ENCODE results near the gene PRDM12.

The PRDM12 gene

DNA sequence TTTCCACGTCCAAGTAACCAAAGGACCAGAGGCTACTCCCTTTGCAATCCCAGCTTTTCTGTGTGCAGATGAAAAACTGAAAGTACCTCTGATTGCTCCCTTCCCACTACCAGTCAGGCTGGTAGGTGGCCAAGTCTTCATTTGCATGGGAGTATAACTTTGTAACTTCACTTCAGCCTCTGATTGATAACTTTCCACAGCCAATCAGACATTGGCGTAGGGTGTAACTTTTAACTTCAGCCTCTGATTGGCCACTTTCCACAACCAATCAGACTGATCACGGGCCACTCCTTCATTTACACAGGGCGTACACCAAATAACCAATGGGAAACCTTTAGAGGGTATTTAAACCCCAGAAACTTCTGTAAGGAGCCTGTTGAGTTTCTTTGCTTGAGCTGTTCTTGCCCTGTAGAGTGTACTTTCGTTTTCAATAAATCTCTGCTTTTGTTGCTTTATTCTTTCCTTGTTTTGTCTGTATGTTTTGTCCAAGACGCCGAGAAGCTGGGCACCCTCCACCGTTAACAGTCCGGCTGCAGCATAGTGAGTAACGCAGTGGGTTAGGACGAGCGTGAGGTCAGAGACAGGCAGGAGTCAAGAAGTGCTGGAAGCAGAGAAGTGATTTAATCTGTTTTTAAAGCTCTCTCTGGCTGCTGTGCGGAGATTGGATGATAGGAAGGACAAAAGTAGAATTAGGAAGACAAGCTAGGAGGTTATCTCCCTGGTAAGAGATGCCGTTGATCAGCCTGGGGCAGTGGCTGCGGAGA, 25.7 kb downstream of the PRDM12 start:
- peak; percentile 94 for DNase-seq (ENCODE audit: low spot score)

- DNase-seq (ENCODE audit: low spot score) = no peak
Measured at GRCh38 chr9:130692321-130692720, 27.9 kb downstream of the PRDM12 start.

DNA sequence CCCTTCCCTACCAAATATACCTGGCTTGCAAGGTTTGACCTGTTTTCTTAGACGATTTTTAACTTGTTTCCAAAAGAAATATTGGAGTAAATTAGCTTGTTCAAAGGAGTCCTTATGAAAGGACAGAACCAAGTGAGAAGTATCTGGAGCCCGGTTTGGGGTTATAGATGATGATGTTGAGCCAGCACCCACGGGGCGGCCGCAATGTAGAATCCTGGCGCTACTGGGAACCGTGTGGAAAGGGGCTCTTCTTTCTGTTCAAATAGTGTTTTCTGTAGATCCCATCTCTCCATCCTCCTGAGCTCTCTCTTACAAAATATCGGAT, 28.7 kb downstream of the PRDM12 start:
- no peak for DNase-seq (ENCODE audit: low spot score)

DNA sequence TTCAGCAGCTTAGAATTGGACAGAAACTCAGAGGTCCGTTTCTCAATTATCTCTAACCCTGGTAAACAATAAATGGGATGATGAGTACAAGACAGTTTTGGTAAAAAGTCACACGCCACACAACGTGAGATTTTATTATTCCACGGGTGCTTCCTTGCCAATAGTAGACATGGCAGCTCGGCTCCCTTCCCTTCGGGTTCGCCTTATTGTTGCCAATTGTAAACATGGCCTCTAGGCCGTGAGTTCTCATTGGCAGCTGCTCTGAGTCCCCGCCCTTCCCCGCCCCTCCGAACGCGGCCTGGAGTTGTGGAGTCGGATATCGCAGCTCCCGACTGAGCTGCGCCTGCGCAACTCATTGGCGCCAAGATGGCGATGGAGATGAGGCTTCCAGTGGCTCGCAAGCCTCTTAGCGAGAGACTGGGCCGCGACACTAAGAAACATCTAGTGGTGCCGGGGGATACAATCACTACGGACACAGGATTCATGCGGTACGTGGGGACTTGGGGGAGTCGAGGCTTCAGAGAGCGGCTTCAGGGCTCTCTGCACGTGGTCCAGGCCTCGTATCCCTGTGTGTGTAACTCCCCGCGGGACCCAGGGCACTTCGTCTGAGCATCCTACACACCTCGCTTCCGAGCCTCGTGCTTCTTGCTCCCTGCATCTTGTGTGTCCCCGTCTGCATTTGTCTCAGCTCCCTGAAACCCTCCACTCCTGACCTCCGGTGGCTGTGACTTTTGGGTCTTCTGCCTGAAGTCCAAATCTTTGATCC, 29.2 kb downstream of the PRDM12 start, which contains the start of gene EXOSC2:
TSS of gene EXOSC2 (plus strand) at position 355 of the 766 bp plus-strand sequence. CDS start at position 367, 12 bp downstream.
- peak; percentile 99 for DNase-seq (ENCODE audit: low spot score)

GRCh38 chr9:130694205-130694604, 29.8 kb downstream of the PRDM12 start:
- no peak for DNase-seq (ENCODE audit: low spot score)

DNA sequence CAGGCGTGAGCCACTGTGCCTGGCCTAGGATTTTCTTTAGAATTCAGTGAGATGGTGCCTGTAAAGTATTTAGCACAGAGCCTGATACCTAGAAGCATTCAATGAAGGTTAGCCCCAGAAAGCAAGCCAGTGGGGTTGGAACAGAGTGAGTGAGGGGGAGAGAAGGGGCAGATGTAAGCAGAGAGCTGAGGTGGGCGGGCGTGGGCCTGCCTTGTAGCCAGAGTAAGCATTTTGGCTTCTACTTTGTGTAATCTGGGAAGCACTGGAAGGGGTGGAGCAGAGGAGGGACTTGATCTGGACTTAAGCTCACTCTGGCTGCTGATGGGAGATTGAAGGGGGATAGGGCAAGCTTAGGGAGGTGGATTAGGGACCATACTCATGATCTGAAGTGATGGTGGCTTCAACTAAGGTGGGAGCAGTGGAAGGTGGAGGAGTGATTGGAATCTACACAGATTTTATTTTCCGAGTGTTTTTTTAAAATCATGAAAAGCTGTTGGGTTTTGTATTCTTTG, 31.8 kb downstream of the PRDM12 start:
- no peak for DNase-seq (ENCODE audit: low spot score)

GRCh38 chr9:130696996-130697395, 32.6 kb downstream of the PRDM12 start:
- DNase-seq (ENCODE audit: low spot score) = no peak

- no peak for DNase-seq (ENCODE audit: low spot score)
Measured at GRCh38 chr9:130698514-130698913, 34.1 kb downstream of the PRDM12 start.

GRCh38 chr9:130699047-130699446, 34.7 kb downstream of the PRDM12 start:
- no peak for DNase-seq (ENCODE audit: low spot score)

DNA sequence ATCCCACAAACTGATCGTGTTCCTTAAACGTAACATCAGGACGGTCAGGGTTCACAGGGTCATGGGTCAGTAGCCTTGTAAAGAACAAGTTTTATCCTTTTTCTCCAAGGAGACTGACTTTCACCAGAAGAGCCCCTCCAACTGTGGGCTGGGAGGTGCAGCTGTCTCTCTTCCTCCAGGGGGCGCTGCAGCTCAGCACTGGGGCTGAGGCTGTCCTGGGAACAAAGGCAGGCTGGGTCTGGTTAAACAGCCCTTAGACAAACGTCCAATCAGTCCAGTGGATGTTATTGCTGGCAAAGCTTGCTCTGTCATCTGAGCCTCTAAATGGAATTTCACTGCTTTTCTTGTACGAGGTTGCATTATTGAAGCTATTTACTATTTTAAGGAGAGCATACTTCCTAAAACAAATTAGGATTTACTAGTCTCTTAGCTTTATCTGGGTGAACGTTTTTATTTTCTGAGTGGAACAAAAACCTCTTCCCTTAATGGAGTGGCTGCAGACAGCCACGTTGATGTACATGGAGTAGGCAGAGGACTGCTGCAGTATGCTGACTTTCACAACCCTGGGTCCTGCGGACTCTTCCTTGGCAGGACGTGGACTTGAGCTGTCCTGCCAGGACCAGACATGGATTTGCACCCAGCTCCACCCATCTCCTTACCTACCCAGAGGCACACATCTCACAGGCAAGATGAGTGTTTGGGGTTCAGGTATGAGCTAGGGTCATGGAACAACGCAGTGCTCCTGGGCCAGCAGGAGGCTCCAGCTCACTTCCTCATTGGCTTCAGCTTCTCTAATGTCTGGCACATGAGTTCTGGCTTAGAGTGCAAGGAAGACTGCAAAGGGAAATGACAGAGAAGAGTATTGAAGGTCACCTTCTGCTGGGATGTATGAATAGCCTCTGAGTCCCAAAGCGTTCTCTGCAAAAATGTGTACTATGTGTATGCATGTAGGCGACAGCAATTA, 36.9 kb downstream of the PRDM12 start:
- peak; percentile 80 for DNase-seq (ENCODE audit: low spot score)

DNA sequence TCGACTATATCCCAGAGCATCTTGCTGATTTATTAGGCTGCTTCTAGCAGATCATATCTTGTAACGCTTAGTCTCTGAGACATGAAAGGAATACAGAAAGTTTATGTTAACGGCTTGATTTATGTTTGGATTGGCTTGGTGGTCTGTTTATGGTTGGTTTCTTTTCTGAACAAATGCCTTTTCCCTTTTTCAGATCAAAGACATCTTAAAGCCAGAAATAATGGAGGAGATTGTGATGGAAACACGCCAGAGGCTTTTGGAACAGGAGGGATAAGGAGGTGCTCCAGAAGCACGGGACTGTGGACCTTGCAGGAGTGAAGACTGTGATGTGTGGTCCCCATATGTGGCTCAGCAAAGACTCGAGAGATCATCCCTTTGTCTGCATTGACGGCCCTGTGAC, 39.1 kb downstream of the PRDM12 start:
- DNase-seq (ENCODE audit: low spot score) = no peak

DNA sequence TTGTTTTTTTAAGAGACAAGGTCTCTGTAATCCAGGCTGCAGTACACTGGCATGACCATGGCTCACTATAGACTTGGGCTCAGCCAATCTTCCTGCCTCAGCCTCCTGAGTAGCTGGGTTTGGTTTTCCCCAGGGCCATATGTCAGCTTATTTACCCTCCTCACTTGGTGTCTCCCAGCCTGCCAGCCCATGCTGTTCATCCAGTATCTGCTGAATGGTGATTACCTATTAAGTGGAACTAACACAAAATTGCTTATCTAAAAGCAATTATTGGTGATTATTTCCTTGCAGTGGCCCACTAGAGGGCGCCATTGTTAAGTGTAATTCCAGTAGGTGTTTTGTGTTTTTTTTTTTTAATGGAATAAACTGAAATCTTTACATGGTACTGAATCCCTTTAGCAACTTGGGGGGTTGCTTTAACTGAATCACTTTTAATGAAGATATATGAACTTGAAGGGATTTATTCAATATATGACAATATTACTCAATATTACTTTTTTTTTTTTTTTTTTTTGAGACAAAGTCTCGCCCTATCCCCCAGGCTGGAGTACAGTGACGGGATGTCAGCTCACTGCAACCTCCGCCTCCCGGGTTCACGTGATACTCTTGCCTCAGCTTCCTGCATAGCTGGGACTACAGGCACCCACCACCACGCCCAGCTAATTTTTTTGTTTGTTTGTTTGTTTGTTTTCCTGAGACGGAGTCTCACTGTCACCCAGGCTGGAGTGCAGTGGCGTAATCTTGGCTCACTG, 43.0 kb downstream of the PRDM12 start:
- peak; percentile 40 for DNase-seq (ENCODE audit: low spot score)

DNA sequence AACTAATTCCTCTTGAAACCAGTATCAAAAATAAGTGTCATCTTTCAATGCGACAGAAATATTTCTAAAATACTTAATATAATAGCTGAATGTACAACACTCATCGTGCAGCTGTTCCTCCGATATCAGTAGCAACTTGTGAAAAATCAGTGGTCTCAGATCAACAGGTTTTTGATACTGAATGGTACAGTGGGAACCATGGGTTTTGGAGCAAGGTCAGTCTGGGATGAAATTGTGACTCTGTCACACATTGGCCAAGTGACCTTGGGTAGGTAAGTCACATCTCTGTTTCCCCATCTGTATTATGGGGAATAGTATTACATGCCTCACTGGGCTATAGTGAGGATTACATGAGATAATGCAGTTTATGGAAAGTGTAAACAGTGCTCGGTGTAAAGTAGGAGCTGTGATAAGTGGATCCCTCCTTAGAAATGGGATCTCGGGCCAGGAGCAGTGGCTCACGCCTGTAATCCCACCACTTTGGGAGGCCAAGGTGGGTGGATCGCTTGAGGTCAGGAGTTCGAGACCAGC, 46.5 kb downstream of the PRDM12 start:
- DNase-seq (ENCODE audit: low spot score) = no peak

DNA sequence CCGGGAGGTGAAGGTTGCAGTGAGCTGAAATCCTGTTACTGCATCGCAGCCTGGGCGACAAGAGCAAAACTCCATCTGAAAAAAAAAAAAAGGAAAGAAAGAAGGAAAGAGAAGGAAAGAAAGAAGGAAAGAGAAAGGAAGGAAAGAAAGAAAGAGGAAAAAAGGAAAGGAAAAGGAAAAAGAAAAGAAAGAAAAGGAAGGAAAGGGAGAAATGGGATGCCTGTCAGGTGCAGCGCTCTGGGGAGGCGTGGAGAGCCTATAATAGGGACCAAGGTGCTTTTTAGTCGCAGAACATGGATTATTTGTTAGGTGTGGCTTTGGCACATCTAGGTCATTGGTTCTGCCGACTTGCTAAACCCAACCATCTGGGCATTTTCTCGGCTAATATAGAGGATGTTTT, 47.1 kb downstream of the PRDM12 start:
- DNase-seq (ENCODE audit: low spot score) = no peak

DNA sequence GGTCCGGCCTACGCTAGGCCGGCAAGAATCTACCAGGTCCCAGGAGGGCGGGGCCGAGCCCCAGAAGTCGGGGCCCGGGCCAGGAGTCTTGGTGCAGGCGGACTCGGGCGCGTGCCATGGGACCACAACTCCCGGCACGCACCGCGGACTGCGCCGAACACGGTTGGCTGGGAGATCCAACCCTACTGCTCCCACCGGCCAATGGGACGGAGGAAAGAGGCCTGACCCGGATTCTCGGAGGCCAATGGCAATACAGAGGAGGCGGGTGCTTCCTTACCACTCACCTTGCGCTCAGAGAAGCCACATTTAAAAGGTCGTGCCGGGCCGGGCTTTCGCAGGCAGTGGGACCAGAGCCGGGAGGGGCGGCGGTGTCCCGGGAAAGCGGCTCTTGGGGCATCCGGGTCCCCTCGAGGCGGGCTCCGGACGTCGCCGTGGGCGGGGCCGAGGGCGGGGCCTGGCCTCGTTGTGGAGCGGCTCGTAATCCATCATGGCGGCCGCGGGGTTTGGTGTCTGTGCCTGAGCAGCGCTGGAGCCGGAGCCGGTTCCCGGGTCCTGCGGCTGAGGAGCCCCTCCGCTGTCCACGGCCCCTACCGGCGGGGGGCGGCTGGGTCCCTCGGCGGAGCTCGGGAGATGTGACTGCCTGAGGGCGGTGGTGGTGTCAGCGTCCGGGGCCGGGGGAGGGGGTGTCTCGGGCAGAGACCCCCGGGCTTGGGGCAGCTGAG, 48.3 kb downstream of the PRDM12 start:
- DNase-seq (ENCODE audit: low spot score) = peak; percentile 99

GRCh38 chr9:130713286-130713960, 49.0 kb downstream of the PRDM12 start:
- DNase-seq (ENCODE audit: low spot score) = peak; percentile 31

GRCh38 chr9:130714586-130715110, 50.3 kb downstream of the PRDM12 start:
- no peak for DNase-seq (ENCODE audit: low spot score)

DNA sequence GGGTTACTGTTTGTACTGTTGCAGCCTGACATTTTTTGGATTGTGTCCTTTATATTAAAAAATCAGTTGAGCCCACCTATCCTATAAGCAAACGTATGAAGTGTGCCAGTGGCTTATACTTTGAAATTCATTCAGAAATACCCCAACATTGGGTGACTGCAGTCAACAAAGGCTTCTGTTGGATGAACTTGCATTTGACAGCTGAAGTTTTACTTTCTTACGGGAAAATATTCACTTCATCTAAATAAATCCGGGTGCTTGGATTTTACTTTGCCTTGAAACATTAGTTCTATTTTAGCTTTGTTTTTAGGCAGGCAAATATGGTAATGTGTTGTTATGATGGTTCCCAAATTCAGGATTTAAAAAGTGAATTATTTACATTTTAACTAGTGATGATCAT, 50.9 kb downstream of the PRDM12 start:
- no peak for DNase-seq (ENCODE audit: low spot score)

- no peak for DNase-seq (ENCODE audit: low spot score)
Measured at GRCh38 chr9:130718562-130718961, 54.2 kb downstream of the PRDM12 start.

GRCh38 chr9:130720762-130721161, 56.4 kb downstream of the PRDM12 start:
- no peak for DNase-seq (ENCODE audit: low spot score)

Data from AG08395 (cell line).